Activated CD4-positive, alpha-beta memory T cell treated with anti-CD3 and anti-CD28 coated beads, Interleukin-2, amount 10 ng/mL, durations not matched to agents 7 days and 5 days (primary cell): ENCODE data around the gene FBXL5. TPM values are rescaled to one million over a fixed set of nuclear protein-coding genes. Genes with fewer than 3 reads are reported as not detected.

Experiments
- CTCF ChIA-PET: fragments of 350-600 bp; sonication (Branson Sonifier 250); formaldehyde crosslinking; loops from one replicate; lab custom pipeline; 2021; ENCODE audit warnings: antibody characterized with exemption, inconsistent platforms; lab: Charles Lee
- POLR2A ChIA-PET: fragments of 350-600 bp; sonication (Branson Sonifier 250); formaldehyde crosslinking; loops from one replicate; lab custom pipeline; 2021; ENCODE audit warnings: antibody characterized with exemption; lab: Charles Lee
- DNase-seq: peaks from one replicate; pipeline ENCODE4 v3.0.0-alpha.2; 2020
- H3K27ac Mint-ChIP-seq: one replicate; pipeline ENCODE4 v1.8.0; 2021; ENCODE audit warnings: mild to moderate bottlenecking, mixed read lengths
- H3K27me3 Mint-ChIP-seq: one replicate; pipeline ENCODE4 v1.8.0; 2021; ENCODE audit warnings: mixed read lengths
- H3K36me3 Mint-ChIP-seq: one replicate; pipeline ENCODE4 v1.8.0; 2021; ENCODE audit warnings: low read depth, mixed read lengths
- H3K4me1 Mint-ChIP-seq: one replicate; pipeline ENCODE4 v1.8.0; 2021; ENCODE audit warnings: mixed read lengths
- H3K4me3 Mint-ChIP-seq: one replicate; pipeline ENCODE4 v1.8.0; 2021; ENCODE audit warnings: mild to moderate bottlenecking, mixed read lengths
- H3K9me3 Mint-ChIP-seq: one replicate; pipeline ENCODE4 v1.8.0; 2021; ENCODE audit warnings: mixed read lengths
- total RNA-seq, 2 experiments: library from RNA; stranded (reverse); gene quantifications; one replicate each; pipeline ENCODE4 v1.2.3, GENCODE V29; 2021

The FBXL5 gene
- total RNA-seq, 2 experiments from 2014 or later, result 43.9 to 44.6 TPM

GRCh38 chr4:15575966-15576365, 79.2 kb downstream of the FBXL5 start:
- H3K9me3 Mint-ChIP-seq, result no peaks in the 10 kb centered on the region
- POLR2A ChIA-PET, result no interaction called here
- no peak overlapping the region for H3K27ac Mint-ChIP-seq
- no peaks in the 10 kb centered on the region for H3K27me3 Mint-ChIP-seq
- no peak for DNase-seq
- no peaks in the 10 kb centered on the region for H3K36me3 Mint-ChIP-seq
- H3K4me1 Mint-ChIP-seq, result no peaks in the 10 kb centered on the region
- no peak overlapping the region for H3K4me3 Mint-ChIP-seq
- CTCF ChIA-PET, result no interaction called here

- CTCF ChIA-PET, result interaction anchor here (0.7 kb wide), 1 partner anchor 386 kb away, joined by 4 read pairs; no protein-coding TSS in a partner anchor
- H3K4me3 Mint-ChIP-seq, result no peak overlapping the region
- POLR2A ChIA-PET, result no interaction called here
- H3K4me1 Mint-ChIP-seq, result no peaks in the 10 kb centered on the region
- no peak for DNase-seq
- H3K27me3 Mint-ChIP-seq, result no peaks in the 10 kb centered on the region
- peaks cover 3% of the 10 kb centered on the region for H3K36me3 Mint-ChIP-seq
- H3K9me3 Mint-ChIP-seq, result no peaks in the 10 kb centered on the region
- no peak overlapping the region for H3K27ac Mint-ChIP-seq
These were observed 85.4 kb downstream of the FBXL5 start for GRCh38 chr4:15569746-15570145.

- DNase-seq, result no peak
- ChIA-PET POLR2A (no interaction called here), CTCF (no interaction called here)
- H3K27ac Mint-ChIP-seq, result no peak overlapping the region
- no peaks in the 10 kb centered on the region for H3K9me3 Mint-ChIP-seq
- no peak overlapping the region for H3K4me3 Mint-ChIP-seq
- H3K4me1 Mint-ChIP-seq, result no peaks in the 10 kb centered on the region
- no peaks in the 10 kb centered on the region for H3K27me3 Mint-ChIP-seq
- peaks cover 3% of the 10 kb centered on the region for H3K36me3 Mint-ChIP-seq
These were observed 86.3 kb downstream of the FBXL5 start for GRCh38 chr4:15568821-15569220.

GRCh38 chr4:15563871-15564270, 91.3 kb downstream of the FBXL5 start:
- no peaks in the 10 kb centered on the region for H3K36me3 Mint-ChIP-seq
- no peak overlapping the region for H3K4me3 Mint-ChIP-seq
- ChIA-PET CTCF (no interaction called here), POLR2A (no interaction called here)
- H3K27ac Mint-ChIP-seq, result no peak overlapping the region
- H3K27me3 Mint-ChIP-seq, result no peaks in the 10 kb centered on the region
- no peak for DNase-seq
- no peaks in the 10 kb centered on the region for H3K9me3 Mint-ChIP-seq
- H3K4me1 Mint-ChIP-seq, result no peaks in the 10 kb centered on the region

- no peaks in the 10 kb centered on the region for H3K4me1 Mint-ChIP-seq
- POLR2A ChIA-PET, result no interaction called here
- CTCF ChIA-PET, result no interaction called here
- H3K36me3 Mint-ChIP-seq, result no peaks in the 10 kb centered on the region
- no peak overlapping the region for H3K4me3 Mint-ChIP-seq
- DNase-seq, result no peak
- H3K27ac Mint-ChIP-seq, result no peak overlapping the region
- H3K9me3 Mint-ChIP-seq, result no peaks in the 10 kb centered on the region
- H3K27me3 Mint-ChIP-seq, result no peaks in the 10 kb centered on the region
These were observed 92.5 kb downstream of the FBXL5 start for GRCh38 chr4:15562623-15563022.

GRCh38 chr4:15562114-15562513, 93.0 kb downstream of the FBXL5 start:
- no peak overlapping the region for H3K4me3 Mint-ChIP-seq
- ChIA-PET CTCF (no interaction called here), POLR2A (no interaction called here)
- no peaks in the 10 kb centered on the region for H3K9me3 Mint-ChIP-seq
- H3K36me3 Mint-ChIP-seq, result no peaks in the 10 kb centered on the region
- H3K4me1 Mint-ChIP-seq, result no peaks in the 10 kb centered on the region
- no peak for DNase-seq
- no peaks in the 10 kb centered on the region for H3K27me3 Mint-ChIP-seq
- H3K27ac Mint-ChIP-seq, result no peak overlapping the region

- H3K9me3 Mint-ChIP-seq, result no peaks in the 10 kb centered on the region
- H3K4me3 Mint-ChIP-seq, result no peak overlapping the region
- H3K36me3 Mint-ChIP-seq, result no peaks in the 10 kb centered on the region
- no peaks in the 10 kb centered on the region for H3K27me3 Mint-ChIP-seq
- ChIA-PET POLR2A (no interaction called here), CTCF (no interaction called here)
- no peak overlapping the region for H3K27ac Mint-ChIP-seq
- no peak for DNase-seq
- H3K4me1 Mint-ChIP-seq, result no peaks in the 10 kb centered on the region
These were observed 96.6 kb downstream of the FBXL5 start for GRCh38 chr4:15558561-15558960.

GRCh38 chr4:15557786-15558550, 97.2 kb downstream of the FBXL5 start:
- no peak overlapping the region for H3K27ac Mint-ChIP-seq
- no peaks in the 10 kb centered on the region for H3K9me3 Mint-ChIP-seq
- H3K4me1 Mint-ChIP-seq, result no peaks in the 10 kb centered on the region
- no peaks in the 10 kb centered on the region for H3K36me3 Mint-ChIP-seq
- H3K27me3 Mint-ChIP-seq, result no peaks in the 10 kb centered on the region
- DNase-seq, result no peak
- ChIA-PET CTCF (no interaction called here), POLR2A (no interaction called here)
- no peak overlapping the region for H3K4me3 Mint-ChIP-seq

- no peaks in the 10 kb centered on the region for H3K9me3 Mint-ChIP-seq
- no peaks in the 10 kb centered on the region for H3K4me1 Mint-ChIP-seq
- ChIA-PET POLR2A (no interaction called here), CTCF (interaction anchor here (1.0 kb wide), 1 partner anchor 9 kb away, joined by 3 read pairs; no protein-coding TSS in a partner anchor)
- H3K27ac Mint-ChIP-seq, result no peak overlapping the region
- DNase-seq, result no peak
- no peak overlapping the region for H3K4me3 Mint-ChIP-seq
- H3K36me3 Mint-ChIP-seq, result no peaks in the 10 kb centered on the region
- no peaks in the 10 kb centered on the region for H3K27me3 Mint-ChIP-seq
These were observed 98.6 kb downstream of the FBXL5 start for GRCh38 chr4:15556511-15557092.

Other genes with a start within 250 kb of the FBXL5 start
- not detected for gene C1QTNF7, start 227.3 kb downstream of the FBXL5 start, total RNA-seq
- not detected for gene CC2D2A, start 185.5 kb downstream of the FBXL5 start, total RNA-seq
- gene FAM200B, start 26.5 kb upstream of the FBXL5 start, total RNA-seq, result 10 to 100 TPM; 15.8 to 16.0 TPM
- under 1 TPM; 0.40 to 0.95 TPM for gene BST1, start 47.7 kb upstream of the FBXL5 start, total RNA-seq
- 100 to 1,000 TPM; 128 TPM for gene CD38, start 123.0 kb upstream of the FBXL5 start, total RNA-seq